IPS-18a (cell line): Measurements from ENCODE around the gene TTLL10.
"Not testable (repeated sequence)": the region's sequence is repeated elsewhere in the genome, so short reads cannot be mapped to it uniquely, and the experiment has no call there.

Experiments used
- H3K27ac ChIP-seq: one replicate; pipeline ENCODE4 v1.5.1; 2013; ENCODE audit warnings: low read length
- H3K27me3 ChIP-seq: one replicate; pipeline ENCODE4 v1.6.1; 2013; ENCODE audit warnings: mild to moderate bottlenecking, low read length; ENCODE audit not compliant: control insufficient read depth, insufficient read depth
- H3K36me3 ChIP-seq: one replicate; pipeline ENCODE4 v1.6.1; 2013; ENCODE audit warnings: low read depth, low read length; ENCODE audit not compliant: control insufficient read depth
- H3K4me1 ChIP-seq: one replicate; pipeline ENCODE4 v1.6.1; 2013; ENCODE audit warnings: low read depth, low read length; ENCODE audit not compliant: control insufficient read depth
- H3K4me3 ChIP-seq: one replicate; pipeline ENCODE4 v1.5.1; 2013; ENCODE audit warnings: low read length
- H3K9ac ChIP-seq: one replicate; pipeline ENCODE4 v1.6.1; 2013; ENCODE audit warnings: mild to moderate bottlenecking, low read length, moderate library complexity
- H3K9me3 ChIP-seq: one replicate; pipeline ENCODE4 v1.6.1; 2013; ENCODE audit warnings: low read depth, low read length; ENCODE audit not compliant: control insufficient read depth

TTLL10 gene

GRCh38 chr1:1153215-1153614 is 20.5 kb upstream of the TTLL10 start:
- not testable (repeated sequence) for H3K36me3 ChIP-seq, H3K27me3 ChIP-seq, H3K9ac ChIP-seq, H3K4me1 ChIP-seq, H3K4me3 ChIP-seq, H3K27ac ChIP-seq, H3K9me3 ChIP-seq

DNA sequence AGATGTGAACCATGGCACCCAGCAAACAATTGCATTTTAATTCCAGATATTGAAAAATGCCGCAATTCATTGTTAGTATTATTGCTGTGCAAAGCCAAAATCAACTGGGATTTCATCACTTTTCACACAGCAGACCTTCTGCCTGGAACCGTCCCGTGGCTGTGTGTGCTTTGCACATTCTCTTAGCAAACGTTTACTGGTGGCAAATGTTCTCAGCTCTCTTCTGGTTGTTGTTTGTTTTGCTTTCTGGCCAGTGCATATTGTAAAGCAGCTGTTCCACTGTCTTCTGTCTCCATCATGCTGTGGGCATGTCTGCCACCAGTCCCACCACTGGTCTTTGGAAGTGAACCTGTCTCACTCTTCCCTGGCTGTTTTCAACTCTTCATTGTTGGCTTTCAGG is 19.8 kb upstream of the TTLL10 start:
- Histone ChIP-seq H3K4me1 (no peaks in the 10 kb centered on the region), H3K27ac (no peak overlapping the region), H3K9me3 (peaks cover 4% of the 10 kb centered on the region), H3K27me3 (no peaks in the 10 kb centered on the region), H3K4me3 (no peak overlapping the region), H3K36me3 (no peaks in the 10 kb centered on the region), H3K9ac (no peak overlapping the region)

GRCh38 chr1:1155258-1155657 is 18.4 kb upstream of the TTLL10 start:
- Histone ChIP-seq H3K27ac (no peak overlapping the region), H3K4me1 (no peaks in the 10 kb centered on the region), H3K4me3 (no peak overlapping the region), H3K9me3 (peaks cover 4% of the 10 kb centered on the region), H3K9ac (no peak overlapping the region), H3K27me3 (no peaks in the 10 kb centered on the region), H3K36me3 (no peaks in the 10 kb centered on the region)

- Histone ChIP-seq H3K27ac (no peak overlapping the region), H3K4me3 (no peak overlapping the region), H3K9me3 (peaks cover 4% of the 10 kb centered on the region), H3K27me3 (no peaks in the 10 kb centered on the region), H3K36me3 (no peaks in the 10 kb centered on the region), H3K9ac (no peak overlapping the region), H3K4me1 (no peaks in the 10 kb centered on the region)
Observed at GRCh38 chr1:1156140-1157032, 17.3 kb upstream of the TTLL10 start.

DNA sequence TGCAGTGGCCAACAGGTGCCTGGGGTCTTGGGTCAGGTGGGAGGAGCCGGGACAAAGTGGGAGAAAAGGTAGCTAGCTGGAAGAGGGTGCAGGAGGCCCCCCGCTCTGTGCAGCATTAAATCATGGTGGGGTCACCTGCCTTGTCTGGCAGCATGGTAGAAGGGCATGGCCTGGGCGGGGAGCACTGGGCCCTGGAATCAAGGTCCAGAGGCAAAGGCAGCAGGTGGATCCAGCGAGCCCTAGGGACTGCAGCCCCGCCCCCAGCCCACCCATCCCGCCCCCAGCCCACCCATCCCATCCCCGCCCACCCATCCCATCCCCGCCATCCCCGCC is 16.7 kb upstream of the TTLL10 start:
- no peaks in the 10 kb centered on the region for H3K27me3 ChIP-seq
- no peak overlapping the region for H3K4me3 ChIP-seq
- H3K27ac ChIP-seq, result no peak overlapping the region
- no peak overlapping the region for H3K9ac ChIP-seq
- no peaks in the 10 kb centered on the region for H3K36me3 ChIP-seq
- peaks cover 4% of the 10 kb centered on the region for H3K9me3 ChIP-seq
- peaks cover 3% of the 10 kb centered on the region for H3K4me1 ChIP-seq

DNA sequence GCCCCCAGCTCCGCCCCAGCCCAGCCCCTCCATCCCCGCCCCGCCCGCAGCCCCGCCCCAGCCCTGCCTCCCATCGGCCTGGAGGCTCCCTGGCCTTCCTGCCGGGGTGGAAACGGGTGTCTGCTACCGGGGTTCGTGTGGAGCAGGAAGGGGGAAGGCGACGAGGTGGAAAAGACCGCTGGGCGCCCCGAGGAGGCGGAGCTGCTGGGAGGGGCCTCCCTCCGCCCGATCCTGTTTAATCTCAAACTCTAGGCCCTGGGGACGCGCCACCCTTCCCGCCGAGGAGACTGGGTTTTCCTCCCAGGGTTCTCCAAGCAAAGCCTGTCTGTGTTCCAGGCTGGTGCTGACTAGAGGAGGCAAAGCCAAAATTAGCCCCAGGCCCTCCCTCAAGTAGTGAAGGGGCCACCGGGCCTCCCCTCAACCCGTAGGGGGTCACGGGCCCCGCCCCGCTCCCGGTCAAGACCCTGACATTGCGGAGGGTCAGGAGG is 16.2 kb upstream of the TTLL10 start:
- no peak overlapping the region for H3K27ac ChIP-seq
- peak overlapping the region; percentile 42 for H3K4me3 ChIP-seq
- H3K9me3 ChIP-seq, result peaks cover 4% of the 10 kb centered on the region
- peak overlapping the region; percentile 71 for H3K9ac ChIP-seq
- peaks cover 7% of the 10 kb centered on the region for H3K4me1 ChIP-seq
- no peaks in the 10 kb centered on the region for H3K27me3 ChIP-seq
- H3K36me3 ChIP-seq, result no peaks in the 10 kb centered on the region

DNA sequence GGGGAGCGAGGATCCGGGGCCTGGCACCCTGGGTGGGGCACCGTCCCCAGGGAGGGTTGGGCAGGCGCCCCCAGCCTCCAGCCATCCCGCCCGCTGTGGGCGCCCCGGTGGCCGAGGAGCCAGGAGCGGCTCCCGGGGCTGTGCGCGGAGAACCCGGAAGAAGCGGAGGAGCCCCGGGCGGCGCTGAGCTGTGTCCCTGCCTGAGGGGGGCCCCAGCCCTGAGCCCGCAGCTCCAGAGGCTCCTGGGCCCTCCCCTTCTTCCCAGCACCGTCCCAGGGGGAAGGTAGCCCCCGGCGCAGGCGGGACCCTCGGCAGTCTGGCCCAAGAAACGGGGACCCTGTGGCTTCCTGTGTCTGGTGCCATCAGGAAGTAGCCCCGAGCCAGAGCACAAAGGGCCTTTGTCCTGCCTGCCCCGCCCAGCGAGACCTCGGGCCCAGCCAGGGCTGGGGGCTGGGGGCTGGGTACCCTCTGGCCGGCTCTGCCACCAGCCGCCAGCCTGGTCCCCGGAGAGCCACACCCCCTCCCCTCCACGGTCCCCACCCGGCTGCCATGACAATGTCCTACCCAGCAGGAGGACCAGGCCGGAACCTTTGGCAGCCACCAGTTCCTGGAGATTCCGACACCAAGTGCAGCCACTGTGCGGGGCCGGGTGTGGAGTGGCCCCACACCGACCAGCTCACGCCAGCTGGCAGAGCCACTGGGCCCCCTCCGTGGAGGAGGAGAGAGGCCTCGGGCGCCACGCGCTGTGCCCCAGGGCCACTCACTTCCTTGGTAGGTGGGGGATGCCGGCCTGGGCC is 15.6 kb upstream of the TTLL10 start:
- peak overlapping the region; percentile 71 for H3K9ac ChIP-seq
- no peak overlapping the region for H3K27ac ChIP-seq
- no peaks in the 10 kb centered on the region for H3K27me3 ChIP-seq
- no peaks in the 10 kb centered on the region for H3K36me3 ChIP-seq
- H3K9me3 ChIP-seq, result peaks cover 4% of the 10 kb centered on the region
- peaks cover 7% of the 10 kb centered on the region for H3K4me1 ChIP-seq
- peak overlapping the region; percentile 42 for H3K4me3 ChIP-seq

GRCh38 chr1:1160281-1160930 is 13.3 kb upstream of the TTLL10 start:
- Histone ChIP-seq H3K9me3 (no peaks in the 10 kb centered on the region), H3K27ac (no peak overlapping the region), H3K9ac (no peak overlapping the region), H3K4me3 (no peak overlapping the region), H3K4me1 (peaks cover 18% of the 10 kb centered on the region), H3K36me3 (no peaks in the 10 kb centered on the region), H3K27me3 (peaks cover 3% of the 10 kb centered on the region)

DNA sequence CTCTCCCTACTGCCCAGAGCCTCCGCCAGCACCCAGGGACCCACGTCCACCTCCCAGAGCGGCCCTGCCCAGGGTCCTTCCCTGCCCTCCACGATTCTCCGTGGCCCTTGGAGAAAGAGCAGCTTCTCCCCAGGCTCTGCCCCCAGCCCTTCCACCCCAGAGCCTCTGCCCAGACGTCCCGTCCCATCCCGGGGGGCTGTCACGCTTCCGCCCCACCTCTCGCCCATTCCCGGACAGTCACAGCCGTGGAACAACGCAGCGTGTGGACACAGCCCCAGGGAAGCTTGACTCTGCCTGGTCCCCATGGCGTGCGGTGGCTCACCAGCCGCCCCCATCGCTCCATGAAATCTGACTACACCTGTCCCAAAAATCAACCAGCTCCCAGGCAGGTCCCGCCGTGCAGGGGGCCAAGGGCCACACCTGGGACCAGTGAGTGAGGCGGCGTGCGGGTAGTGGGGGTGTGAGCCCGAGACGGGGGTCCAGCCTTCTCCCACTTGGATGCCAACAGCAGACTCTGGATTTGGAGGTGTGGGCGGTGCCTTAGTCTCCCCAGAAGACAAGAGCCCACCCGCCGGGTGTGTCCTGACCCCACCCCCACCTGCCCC is 12.5 kb upstream of the TTLL10 start:
- Histone ChIP-seq H3K9ac (no peak overlapping the region), H3K27me3 (peaks cover 3% of the 10 kb centered on the region), H3K9me3 (no peaks in the 10 kb centered on the region), H3K36me3 (no peaks in the 10 kb centered on the region), H3K4me3 (no peak overlapping the region), H3K4me1 (peaks cover 18% of the 10 kb centered on the region), H3K27ac (no peak overlapping the region)

GRCh38 chr1:1161683-1162079 is 12.0 kb upstream of the TTLL10 start:
- H3K36me3 ChIP-seq, result no peaks in the 10 kb centered on the region
- H3K9ac ChIP-seq, result no peak overlapping the region
- H3K4me3 ChIP-seq, result no peak overlapping the region
- peaks cover 3% of the 10 kb centered on the region for H3K27me3 ChIP-seq
- no peak overlapping the region for H3K27ac ChIP-seq
- H3K4me1 ChIP-seq, result peaks cover 18% of the 10 kb centered on the region
- H3K9me3 ChIP-seq, result no peaks in the 10 kb centered on the region
